ENCODE data around the gene SGCE.

GRCh38 chr7:94650147-94651051 is 5.5 kb downstream of the SGCE start:
- TF ChIP-seq POLR2A (IDR thresholded peaks at IDR 0.05) (no peak), CTCF (IDR thresholded peaks at IDR 0.05) (no peak)
